HG02938 (cell line): ENCODE data around the gene HAT1.

ENCODE experiments used
- ATAC-seq: cut with Tn5 transposase; IDR thresholded peaks from one replicate; pipeline ENCODE4 v1.9.1; 2021; ENCODE audit warnings: mild to moderate bottlenecking, moderate library complexity; ENCODE audit not compliant: unreplicated experiment

Gene HAT1

DNA sequence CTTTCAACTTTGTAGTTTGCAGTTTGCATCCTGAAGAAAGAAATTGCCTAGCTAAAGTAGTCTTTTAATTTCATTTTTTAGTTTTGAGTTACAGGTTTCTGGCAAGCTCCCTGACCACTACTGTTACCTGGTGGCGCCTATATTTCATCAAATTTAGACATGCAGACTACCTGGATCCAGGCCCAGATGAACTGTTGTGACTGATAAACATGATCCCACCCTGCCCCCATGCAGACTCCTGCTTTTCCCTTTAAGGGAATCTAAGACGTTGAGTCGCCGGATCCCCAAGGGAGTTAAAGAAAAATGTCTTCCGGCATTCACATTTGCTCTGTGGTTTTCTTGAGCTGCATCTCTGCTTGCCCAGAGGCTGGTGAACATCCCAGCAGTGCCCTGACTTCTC lies 99.7 kb downstream of the HAT1 start:
- ATAC-seq, result no peak

- no peak for ATAC-seq
Measured at GRCh38 chr2:172031536-172031935, 109.3 kb downstream of the HAT1 start.
